ENCODE results near the gene FCGR2B. TPM values are rescaled to one million over a fixed set of nuclear protein-coding genes. Genes with fewer than 3 reads are reported as not detected.
A peak's percentile ranks its signal among the peaks of the same experiment; 100 is the strongest.
"Not testable (repeated sequence)": the region's sequence is repeated elsewhere in the genome, so short reads cannot be mapped to it uniquely, and the experiment has no call there.

The FCGR2B gene
- total RNA-seq, 1 experiment from 2014 or later, result 0.11 TPM

DNA sequence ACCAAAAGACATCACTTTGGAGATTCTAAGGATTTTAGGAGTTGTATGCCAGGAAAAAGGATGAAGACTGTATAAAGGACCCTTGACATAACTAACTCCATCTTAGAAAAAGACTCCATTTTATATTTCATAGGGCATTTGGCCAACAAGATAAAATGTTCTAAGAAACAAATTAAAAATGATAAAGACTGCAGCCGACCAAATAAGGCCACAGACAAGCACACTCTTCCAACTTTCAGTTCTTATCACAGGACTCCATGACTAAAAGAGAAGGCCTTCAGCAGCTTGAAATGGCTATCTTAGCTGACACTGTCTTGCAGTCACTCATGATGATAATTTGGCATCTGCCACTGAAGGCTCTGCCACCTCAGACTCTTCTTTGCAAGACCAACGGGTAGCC, 23.7 kb upstream of the FCGR2B start:
- H3K27me3 Mint-ChIP-seq (ENCODE audit: low read depth); DNase-seq (ENCODE audit: low spot score); H3K36me3 Mint-ChIP-seq; H3K9me3 Mint-ChIP-seq; H3K4me3 Mint-ChIP-seq; ATAC-seq; POLR2A ChIA-PET; CTCF ChIA-PET; H3K27ac Mint-ChIP-seq; H3K4me1 Mint-ChIP-seq: not testable (repeated sequence)

DNA sequence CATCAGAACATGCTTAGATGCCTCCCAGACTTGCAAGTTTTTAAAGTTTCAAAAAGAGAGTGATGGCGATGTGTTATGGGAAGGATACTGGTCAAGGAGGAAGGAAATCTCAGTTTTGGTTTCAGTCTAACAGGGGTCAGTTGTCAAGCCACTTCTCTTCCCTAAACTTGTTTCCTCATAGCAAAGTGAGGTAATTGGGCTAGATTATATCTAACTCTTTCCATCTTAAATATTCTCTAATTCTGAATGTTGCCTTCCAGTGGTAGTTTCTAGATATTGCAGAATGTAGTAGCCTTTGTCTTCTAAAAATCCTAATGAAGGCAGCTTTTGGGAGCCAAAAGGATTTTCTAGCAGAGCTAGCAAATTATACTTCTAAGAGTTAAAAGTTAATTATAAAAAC, 20.2 kb upstream of the FCGR2B start:
- H3K27ac Mint-ChIP-seq; POLR2A ChIA-PET; ATAC-seq; H3K4me1 Mint-ChIP-seq; CTCF ChIA-PET; H3K27me3 Mint-ChIP-seq (ENCODE audit: low read depth); DNase-seq (ENCODE audit: low spot score); H3K36me3 Mint-ChIP-seq; H3K4me3 Mint-ChIP-seq; H3K9me3 Mint-ChIP-seq: not testable (repeated sequence)

DNA sequence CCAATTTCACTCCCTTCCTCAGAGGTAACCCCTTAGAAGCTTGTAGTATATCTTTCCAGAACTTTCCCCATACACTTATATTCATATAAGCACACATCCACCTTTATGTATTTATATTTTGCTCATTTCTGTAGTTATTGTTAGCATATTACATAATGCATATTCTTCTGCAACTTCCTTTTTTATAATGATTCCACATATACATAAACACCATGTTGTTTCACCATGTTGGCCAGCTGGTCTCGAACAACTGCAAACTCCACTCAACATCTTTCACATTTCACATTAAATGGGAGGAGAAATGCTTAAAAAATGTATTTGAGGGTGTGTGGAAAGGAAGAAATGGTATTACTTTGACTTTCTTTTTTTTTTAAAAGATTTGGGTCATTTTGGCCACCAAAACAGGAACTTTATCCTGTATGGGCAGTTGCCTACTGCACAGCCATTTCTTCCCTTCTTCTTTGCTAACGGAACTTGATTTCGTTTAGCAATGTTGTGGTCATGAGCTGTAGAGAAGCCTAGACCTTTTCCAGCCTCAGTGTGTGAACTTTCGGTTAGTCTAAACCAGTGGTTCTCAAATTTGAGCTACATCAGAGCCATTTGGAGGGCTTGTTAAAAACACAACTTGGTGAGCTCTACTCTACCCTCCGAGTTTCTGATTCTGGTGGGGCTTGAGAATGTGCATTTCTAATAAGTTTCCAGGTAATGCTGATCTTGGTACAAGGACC, 19.3 kb upstream of the FCGR2B start:
- H3K27ac Mint-ChIP-seq; ATAC-seq; H3K9me3 Mint-ChIP-seq; H3K4me1 Mint-ChIP-seq; H3K4me3 Mint-ChIP-seq; H3K36me3 Mint-ChIP-seq; H3K27me3 Mint-ChIP-seq (ENCODE audit: low read depth); DNase-seq (ENCODE audit: low spot score); POLR2A ChIA-PET; CTCF ChIA-PET: not testable (repeated sequence)

DNA sequence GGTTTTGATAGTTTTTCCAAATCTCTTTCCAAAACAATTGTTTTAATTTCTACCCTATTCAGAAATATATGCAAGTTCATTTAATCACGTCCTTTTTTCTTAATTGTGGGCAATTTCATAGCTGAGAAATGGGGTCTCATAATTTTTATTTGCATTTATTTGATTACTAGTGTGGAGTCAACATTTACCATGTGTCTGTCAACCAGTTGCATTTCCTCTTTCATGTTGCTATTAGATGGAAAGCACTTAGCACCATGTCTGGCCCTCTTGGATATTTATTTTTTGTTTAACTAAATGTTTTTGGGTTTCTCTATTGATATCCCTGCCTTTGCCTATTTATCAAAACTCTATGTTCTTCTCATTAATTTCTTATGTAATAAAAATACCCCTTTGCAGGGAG, 18.1 kb upstream of the FCGR2B start:
- CTCF ChIA-PET; DNase-seq (ENCODE audit: low spot score); H3K4me1 Mint-ChIP-seq; POLR2A ChIA-PET; H3K36me3 Mint-ChIP-seq; H3K27ac Mint-ChIP-seq; H3K4me3 Mint-ChIP-seq; ATAC-seq; H3K27me3 Mint-ChIP-seq (ENCODE audit: low read depth); H3K9me3 Mint-ChIP-seq: not testable (repeated sequence)

DNA sequence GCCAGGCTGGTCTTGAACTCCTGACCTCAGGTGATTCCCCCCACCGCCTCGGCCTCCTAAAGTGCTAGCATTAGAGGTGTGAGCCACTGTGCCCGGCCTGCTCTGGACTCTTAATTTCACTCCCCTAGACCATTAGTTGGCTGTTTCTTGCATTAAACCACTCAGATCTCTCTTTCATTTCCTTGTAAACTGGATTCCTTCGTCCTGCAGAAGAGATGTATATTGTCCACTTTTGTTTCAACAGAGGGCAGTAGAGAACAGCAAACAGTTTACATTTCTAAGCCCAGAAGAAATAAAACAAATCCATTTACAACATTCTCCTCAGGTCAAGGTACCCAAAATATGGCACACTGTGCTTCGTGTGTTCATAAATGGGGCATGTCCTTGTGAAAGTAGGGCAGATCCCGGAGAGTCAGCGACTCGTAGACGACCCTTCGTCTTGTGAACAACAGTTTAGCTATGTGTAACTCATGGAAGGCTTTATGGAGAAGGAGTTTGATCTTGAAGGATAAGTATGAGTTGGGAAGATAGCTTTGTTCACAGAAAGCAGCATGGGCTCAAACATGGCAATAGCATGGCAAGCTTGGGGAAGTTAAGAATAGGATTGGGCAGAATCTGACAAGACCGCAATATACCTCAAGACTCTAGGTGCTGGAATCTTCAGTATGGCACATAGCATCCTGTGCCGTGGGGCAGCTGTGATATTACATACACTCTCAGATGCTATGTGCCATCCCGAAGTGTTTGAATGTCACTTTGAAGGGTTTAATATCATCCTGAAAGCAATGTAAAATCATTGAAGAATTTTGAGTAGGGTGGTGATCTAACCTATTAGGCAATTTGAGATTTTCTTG, 15.2 kb upstream of the FCGR2B start:
- not testable (repeated sequence) for H3K4me3 Mint-ChIP-seq; H3K27me3 Mint-ChIP-seq (ENCODE audit: low read depth)
- CTCF ChIA-PET, result interaction anchor here (0.8 kb wide), 1 partner anchor 91 kb away, joined by 3 read pairs; no protein-coding TSS in a partner anchor

DNA sequence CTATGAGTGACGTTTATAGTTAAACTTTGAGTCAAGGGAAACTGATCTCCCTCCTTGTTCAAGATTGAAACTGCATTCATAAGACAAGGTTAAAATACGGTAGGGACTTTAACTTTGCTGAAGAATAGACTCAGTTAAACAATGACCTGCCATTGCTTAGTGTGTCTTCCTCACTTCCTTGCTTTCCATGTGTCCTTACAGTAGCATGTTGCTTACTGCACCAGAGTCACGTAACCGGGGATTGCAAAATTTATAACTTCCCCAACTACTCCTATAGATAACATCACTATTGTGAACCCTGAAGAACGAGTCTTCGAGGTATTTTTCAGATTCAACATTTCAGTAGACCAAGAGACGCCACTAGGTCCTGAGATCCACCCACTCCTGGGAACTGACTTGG, 9.4 kb upstream of the FCGR2B start:
- H3K4me1 Mint-ChIP-seq; H3K36me3 Mint-ChIP-seq; H3K27me3 Mint-ChIP-seq (ENCODE audit: low read depth); DNase-seq (ENCODE audit: low spot score); H3K4me3 Mint-ChIP-seq; ATAC-seq; POLR2A ChIA-PET; H3K27ac Mint-ChIP-seq; CTCF ChIA-PET; H3K9me3 Mint-ChIP-seq: not testable (repeated sequence)

More for the DNA sequence above, 15.2 kb upstream of the FCGR2B start:
- H3K36me3 Mint-ChIP-seq; H3K4me1 Mint-ChIP-seq; DNase-seq (ENCODE audit: low spot score); H3K9me3 Mint-ChIP-seq; POLR2A ChIA-PET; H3K27ac Mint-ChIP-seq: not testable (repeated sequence)
- ATAC-seq, result peak; percentile 68

DNA sequence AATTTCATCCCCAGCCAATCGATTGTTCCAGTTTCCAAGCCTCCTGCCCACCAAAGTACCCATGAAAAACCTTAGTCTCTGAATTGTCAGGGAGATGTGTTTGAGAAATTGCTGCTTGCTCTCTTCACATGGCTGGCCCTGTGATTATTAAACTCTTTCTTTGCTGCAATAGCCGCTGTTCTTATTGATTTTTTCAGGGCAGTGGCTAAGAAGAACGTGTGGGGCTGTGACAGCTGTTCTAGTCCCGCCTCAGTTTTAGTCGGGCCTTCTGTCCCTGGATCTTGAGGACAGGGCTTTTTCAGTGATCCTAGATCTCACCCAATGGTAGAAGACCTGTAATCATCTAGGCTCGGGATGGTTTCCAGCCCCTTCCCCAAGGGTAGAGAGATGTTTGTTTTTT, 9.0 kb upstream of the FCGR2B start:
- H3K27me3 Mint-ChIP-seq (ENCODE audit: low read depth); ATAC-seq; H3K4me3 Mint-ChIP-seq; H3K9me3 Mint-ChIP-seq; H3K4me1 Mint-ChIP-seq; CTCF ChIA-PET; H3K27ac Mint-ChIP-seq; H3K36me3 Mint-ChIP-seq; DNase-seq (ENCODE audit: low spot score); POLR2A ChIA-PET: not testable (repeated sequence)

DNA sequence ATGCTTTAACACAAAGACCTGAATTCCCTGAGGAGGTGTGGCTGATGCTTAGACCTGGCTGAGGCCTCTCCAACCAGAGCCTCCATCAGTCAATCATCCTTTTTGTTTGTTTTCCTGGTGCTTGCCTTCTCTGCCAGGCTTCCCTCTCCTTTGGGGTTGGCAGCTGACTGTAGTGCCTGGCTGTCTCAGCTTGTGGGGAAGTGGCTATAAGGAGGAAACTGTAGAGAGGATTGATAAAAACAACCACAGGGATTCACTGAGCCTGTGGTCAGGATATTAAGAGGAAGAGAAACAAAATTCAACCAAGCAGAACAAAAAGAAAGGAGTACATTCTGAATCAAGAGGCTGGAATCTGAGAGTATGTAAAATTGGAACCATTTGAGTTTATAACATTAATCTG, 4.4 kb upstream of the FCGR2B start:
- H3K9me3 Mint-ChIP-seq; CTCF ChIA-PET; H3K4me1 Mint-ChIP-seq; H3K27ac Mint-ChIP-seq; POLR2A ChIA-PET; H3K36me3 Mint-ChIP-seq; H3K4me3 Mint-ChIP-seq; H3K27me3 Mint-ChIP-seq (ENCODE audit: low read depth); ATAC-seq; DNase-seq (ENCODE audit: low spot score): not testable (repeated sequence)

DNA sequence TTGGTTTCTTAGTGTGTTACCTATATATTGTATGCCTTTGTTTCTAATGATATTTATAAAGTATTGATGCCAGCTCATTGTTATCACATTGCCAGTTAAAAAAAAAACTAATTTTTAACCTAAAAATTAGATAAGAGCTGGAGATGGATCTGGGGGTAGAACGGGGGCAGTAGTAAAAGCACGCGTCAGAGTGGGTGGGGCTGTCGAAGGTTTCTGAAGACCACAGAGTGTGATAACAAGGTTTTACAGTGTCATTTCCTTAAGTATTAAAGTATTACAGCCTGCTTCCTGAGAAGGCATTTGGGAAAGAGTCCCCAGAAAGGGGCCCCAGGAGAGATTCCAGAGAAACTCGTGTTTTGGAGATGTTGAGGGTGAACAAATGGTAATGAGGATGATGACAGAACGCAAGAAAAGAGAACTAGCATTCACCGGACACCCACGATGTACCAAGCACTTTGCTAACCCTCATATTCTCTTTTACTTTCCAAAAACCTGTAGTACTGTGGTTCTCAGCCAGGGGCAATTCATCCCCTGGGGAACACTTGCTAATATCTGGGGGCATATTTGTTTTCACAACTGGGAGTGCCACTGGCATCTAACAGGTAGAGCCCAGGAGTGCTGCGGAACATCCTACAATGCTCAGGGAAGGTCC, 1.2 kb upstream of the FCGR2B start:
- CTCF ChIA-PET; H3K4me1 Mint-ChIP-seq; DNase-seq (ENCODE audit: low spot score); POLR2A ChIA-PET; H3K27ac Mint-ChIP-seq; H3K27me3 Mint-ChIP-seq (ENCODE audit: low read depth); H3K9me3 Mint-ChIP-seq; ATAC-seq; H3K36me3 Mint-ChIP-seq; H3K4me3 Mint-ChIP-seq: not testable (repeated sequence)

DNA sequence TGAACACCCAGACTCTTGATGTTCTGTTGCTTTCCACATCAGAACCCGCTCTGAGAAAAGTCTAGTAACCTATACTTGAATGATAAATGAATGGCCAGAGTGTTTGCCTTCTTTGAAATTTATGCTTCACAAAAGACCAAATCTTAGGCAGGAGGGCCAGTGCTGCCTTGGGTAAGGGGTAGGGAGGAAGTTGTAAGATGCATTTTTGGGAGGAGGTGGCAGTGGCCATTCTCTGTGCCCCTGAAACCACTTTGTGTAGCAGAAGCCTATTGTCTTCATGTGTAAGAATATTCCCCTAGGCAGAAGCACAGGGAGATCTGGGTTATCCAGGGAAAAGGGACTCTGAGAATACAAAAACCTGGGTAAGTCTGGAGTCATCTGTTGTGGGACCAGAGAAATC, 626 bp downstream of the FCGR2B start:
- POLR2A ChIA-PET; H3K9me3 Mint-ChIP-seq; H3K27me3 Mint-ChIP-seq (ENCODE audit: low read depth); H3K36me3 Mint-ChIP-seq; DNase-seq (ENCODE audit: low spot score); ATAC-seq; CTCF ChIA-PET; H3K4me1 Mint-ChIP-seq; H3K27ac Mint-ChIP-seq; H3K4me3 Mint-ChIP-seq: not testable (repeated sequence)

DNA sequence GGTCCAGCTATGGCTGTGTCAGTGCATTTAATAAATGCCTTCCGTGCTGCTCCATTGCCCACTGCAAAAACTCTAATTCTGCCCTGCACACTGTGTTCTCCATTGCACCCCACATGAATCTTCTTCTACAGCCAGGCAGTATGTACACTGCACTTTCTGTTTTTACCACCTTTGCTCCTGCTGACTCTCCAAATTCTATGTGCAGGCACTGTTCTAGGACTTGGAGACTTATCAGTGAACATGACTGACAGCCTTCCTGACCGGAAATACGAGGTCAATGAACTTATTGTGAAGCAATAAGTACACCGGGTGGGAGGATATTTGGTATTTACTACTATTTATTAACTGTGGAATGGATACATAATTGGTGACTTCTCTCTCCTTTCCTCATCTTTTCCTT, 1.7 kb downstream of the FCGR2B start:
- CTCF ChIA-PET; ATAC-seq; H3K4me3 Mint-ChIP-seq; H3K9me3 Mint-ChIP-seq; H3K4me1 Mint-ChIP-seq; DNase-seq (ENCODE audit: low spot score); H3K27me3 Mint-ChIP-seq (ENCODE audit: low read depth); H3K27ac Mint-ChIP-seq; POLR2A ChIA-PET; H3K36me3 Mint-ChIP-seq: not testable (repeated sequence)

All from WTC11 (cell line).